ENCODE results near the gene SIRT6.

DNA sequence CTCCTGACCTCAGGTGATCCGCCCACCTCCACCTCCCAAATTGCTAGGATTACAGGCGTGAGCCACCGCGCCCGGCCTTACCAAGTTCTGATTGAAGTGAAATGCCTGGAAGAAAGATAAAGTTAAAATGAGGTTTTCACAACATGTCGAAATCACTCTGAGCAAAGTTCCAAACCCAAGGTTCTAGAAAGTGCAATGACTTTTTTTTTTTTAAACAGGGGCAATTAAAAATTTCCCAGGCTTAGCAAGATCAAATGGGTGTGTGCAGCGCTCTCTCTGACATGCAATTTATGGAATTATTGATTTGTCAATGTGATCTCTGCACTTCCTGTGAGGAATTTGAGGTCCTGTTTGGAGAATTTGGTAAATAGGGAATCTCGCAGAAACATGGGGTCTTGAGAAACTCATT is 45.7 kb downstream of the SIRT6 start:
- TF ChIP-seq FOXM1 (IDR thresholded peaks at IDR 0.05; ENCODE audit: borderline replicate concordance) (no peak), FOXA1 (IDR thresholded peaks at IDR 0.05) (no peak), NFRKB (IDR thresholded peaks at IDR 0.05) (no peak), TARDBP (IDR thresholded peaks at IDR 0.05) (no peak), BHLHE40 (IDR thresholded peaks at IDR 0.05; ENCODE audit: borderline replicate concordance) (no peak)
- TF ChIP-seq, protein P1, sequence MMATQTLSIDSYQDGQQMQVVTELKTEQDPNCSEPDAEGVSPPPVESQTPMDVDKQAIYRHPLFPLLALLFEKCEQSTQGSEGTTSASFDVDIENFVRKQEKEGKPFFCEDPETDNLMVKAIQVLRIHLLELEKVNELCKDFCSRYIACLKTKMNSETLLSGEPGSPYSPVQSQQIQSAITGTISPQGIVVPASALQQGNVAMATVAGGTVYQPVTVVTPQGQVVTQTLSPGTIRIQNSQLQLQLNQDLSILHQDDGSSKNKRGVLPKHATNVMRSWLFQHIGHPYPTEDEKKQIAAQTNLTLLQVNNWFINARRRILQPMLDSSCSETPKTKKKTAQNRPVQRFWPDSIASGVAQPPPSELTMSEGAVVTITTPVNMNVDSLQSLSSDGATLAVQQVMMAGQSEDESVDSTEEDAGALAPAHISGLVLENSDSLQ (IDR thresholded peaks at IDR 0.05), result no peak

Measured in HEK293T (cell line).